ENCODE measurements around the gene PKDCC. TPM values are rescaled to one million over a fixed set of nuclear protein-coding genes. Genes with fewer than 3 reads are reported as not detected.

Gene PKDCC
- total and polyA plus RNA-seq, 2 of the 13 experiments (the other 11 are each of a cell fraction or from before 2014, with no cell fraction given) = 52.6 to 58.8 TPM

- no peak for TF ChIP-seq AKNA (CRISPR knock-in tag; IDR thresholded peaks at IDR 0.05; ENCODE audit: borderline replicate concordance)
- peak; percentile 91; the same call in 1 of the 2 replicates for TF ChIP-seq FOXM1 (CRISPR knock-in tag; IDR thresholded peaks at IDR 0.05)
- TF ChIP-seq, protein P1, sequence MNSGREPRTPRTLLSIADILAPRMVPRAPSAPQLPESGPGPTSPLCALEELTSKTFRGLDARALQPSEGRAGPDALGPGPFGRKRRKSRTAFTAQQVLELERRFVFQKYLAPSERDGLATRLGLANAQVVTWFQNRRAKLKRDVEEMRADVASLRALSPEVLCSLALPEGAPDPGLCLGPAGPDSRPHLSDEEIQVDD (CRISPR knock-in tag; IDR thresholded peaks at IDR 0.05; ENCODE audit: borderline replicate concordance) = no peak
- no peak; the same call in 1 of the 2 replicates for TF ChIP-seq ATF1 (CRISPR knock-in tag; IDR thresholded peaks at IDR 0.05)
- peak; percentile 60 for TF ChIP-seq ONECUT2 (CRISPR knock-in tag; IDR thresholded peaks at IDR 0.05)
- 0 out of 2 replicates have a peak, but pooled peaks have one; percentile 54 for TF ChIP-seq GTF3A (CRISPR knock-in tag; conservative IDR thresholded peaks at IDR 0.05)
- TF ChIP-seq ZBTB8A (CRISPR knock-in tag; IDR thresholded peaks at IDR 0.05; ENCODE audit: borderline replicate concordance, low read depth) = no peak; the same call in 1 of the 2 replicates
- no peak for TF ChIP-seq ZFY (CRISPR knock-in tag; IDR thresholded peaks at IDR 0.05)
- TF ChIP-seq, protein P2, sequence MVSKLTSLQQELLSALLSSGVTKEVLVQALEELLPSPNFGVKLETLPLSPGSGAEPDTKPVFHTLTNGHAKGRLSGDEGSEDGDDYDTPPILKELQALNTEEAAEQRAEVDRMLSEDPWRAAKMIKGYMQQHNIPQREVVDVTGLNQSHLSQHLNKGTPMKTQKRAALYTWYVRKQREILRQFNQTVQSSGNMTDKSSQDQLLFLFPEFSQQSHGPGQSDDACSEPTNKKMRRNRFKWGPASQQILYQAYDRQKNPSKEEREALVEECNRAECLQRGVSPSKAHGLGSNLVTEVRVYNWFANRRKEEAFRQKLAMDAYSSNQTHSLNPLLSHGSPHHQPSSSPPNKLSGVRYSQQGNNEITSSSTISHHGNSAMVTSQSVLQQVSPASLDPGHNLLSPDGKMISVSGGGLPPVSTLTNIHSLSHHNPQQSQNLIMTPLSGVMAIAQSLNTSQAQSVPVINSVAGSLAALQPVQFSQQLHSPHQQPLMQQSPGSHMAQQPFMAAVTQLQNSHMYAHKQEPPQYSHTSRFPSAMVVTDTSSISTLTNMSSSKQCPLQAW (CRISPR knock-in tag; IDR thresholded peaks at IDR 0.05) = peak; percentile 85
- no peak for TF ChIP-seq NFAT5 (CRISPR knock-in tag; IDR thresholded peaks at IDR 0.05)
- no peak for TF ChIP-seq U2AF2 (IDR thresholded peaks at IDR 0.05; ENCODE audit: low read depth, low read length)
- TF ChIP-seq REXO4 (CRISPR knock-in tag; IDR thresholded peaks at IDR 0.05; ENCODE audit: borderline replicate concordance) = no peak
- no peak; the same call in 1 of the 2 replicates for TF ChIP-seq ZNF879 (CRISPR knock-in tag; IDR thresholded peaks at IDR 0.05)
- peak; percentile 47; the same call in 1 of the 2 replicates for TF ChIP-seq GABPB1 (CRISPR knock-in tag; IDR thresholded peaks at IDR 0.05)
- TF ChIP-seq IKZF1 (IDR thresholded peaks at IDR 0.05) = no peak
- peak; percentile 72 for TF ChIP-seq FOSL2 (CRISPR knock-in tag; IDR thresholded peaks at IDR 0.05)
- no peak for TF ChIP-seq RBAK (CRISPR knock-in tag; IDR thresholded peaks at IDR 0.05)
These were observed 57.8 kb downstream of the PKDCC start (continued) for GRCh38 chr2:42105330-42106256.

All from HepG2 (cell line).